Measurements from ENCODE around the gene ARHGAP35.
"Not testable (repeated sequence)": the region's sequence is repeated elsewhere in the genome, so short reads cannot be mapped to it uniquely, and the experiment has no call there.

DNA sequence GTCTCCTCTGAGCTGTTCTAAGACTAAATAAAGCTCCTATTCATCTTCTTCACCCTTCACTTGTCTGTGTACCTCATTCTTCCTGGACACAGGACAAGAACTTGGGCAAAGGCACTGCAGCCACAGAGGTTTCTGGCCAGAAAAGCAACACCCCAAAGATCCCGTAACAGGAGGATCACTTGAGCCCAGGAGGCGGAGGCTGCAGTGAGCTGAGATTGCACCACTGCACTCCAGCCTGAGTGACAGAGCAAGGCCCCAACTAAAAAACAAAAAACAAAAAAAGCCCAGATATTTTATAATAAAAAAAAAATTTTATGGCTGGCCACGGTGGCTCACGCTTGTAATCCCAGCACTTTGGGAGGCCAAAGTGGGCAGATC lies 38.4 kb upstream of the ARHGAP35 start:
- not testable (repeated sequence) for TF ChIP-seq POLR2A (IDR thresholded peaks at IDR 0.05)
- TF ChIP-seq, protein P1, sequence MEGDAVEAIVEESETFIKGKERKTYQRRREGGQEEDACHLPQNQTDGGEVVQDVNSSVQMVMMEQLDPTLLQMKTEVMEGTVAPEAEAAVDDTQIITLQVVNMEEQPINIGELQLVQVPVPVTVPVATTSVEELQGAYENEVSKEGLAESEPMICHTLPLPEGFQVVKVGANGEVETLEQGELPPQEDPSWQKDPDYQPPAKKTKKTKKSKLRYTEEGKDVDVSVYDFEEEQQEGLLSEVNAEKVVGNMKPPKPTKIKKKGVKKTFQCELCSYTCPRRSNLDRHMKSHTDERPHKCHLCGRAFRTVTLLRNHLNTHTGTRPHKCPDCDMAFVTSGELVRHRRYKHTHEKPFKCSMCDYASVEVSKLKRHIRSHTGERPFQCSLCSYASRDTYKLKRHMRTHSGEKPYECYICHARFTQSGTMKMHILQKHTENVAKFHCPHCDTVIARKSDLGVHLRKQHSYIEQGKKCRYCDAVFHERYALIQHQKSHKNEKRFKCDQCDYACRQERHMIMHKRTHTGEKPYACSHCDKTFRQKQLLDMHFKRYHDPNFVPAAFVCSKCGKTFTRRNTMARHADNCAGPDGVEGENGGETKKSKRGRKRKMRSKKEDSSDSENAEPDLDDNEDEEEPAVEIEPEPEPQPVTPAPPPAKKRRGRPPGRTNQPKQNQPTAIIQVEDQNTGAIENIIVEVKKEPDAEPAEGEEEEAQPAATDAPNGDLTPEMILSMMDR (IDR thresholded peaks at IDR 0.05), result not testable (repeated sequence)

Data from body of pancreas (tissue), 4 donors.